Measurements from ENCODE around the gene LRRC8A. TPM values are rescaled to one million over a fixed set of nuclear protein-coding genes. Genes with fewer than 3 reads are reported as not detected.

The LRRC8A gene
- total and polyA plus RNA-seq, 2 experiments from 2014 or later = 35.6 to 37.9 TPM

- Histone ChIP-seq H3F3A (ENCODE audit: insufficient read depth) (peaks cover 17% of the 10 kb centered on the region), H3K36me3 (ENCODE audit: low read depth) (peaks cover 10% of the 10 kb centered on the region; the same call in 1 of the 2 replicates), H3K9me3 (ENCODE audit: low read depth) (no peaks in the 10 kb centered on the region), H3K27me3 (replicated peaks; ENCODE audit: insufficient read depth) (no peaks in the 10 kb centered on the region), H3K4me3 (peak overlapping the region; percentile 28; the same call in 1 of the 2 replicates), H3K79me2 (ENCODE audit: insufficient read depth) (peaks cover 91% of the 10 kb centered on the region), H3K27ac (peak overlapping the region; percentile 68), H3K9ac (no peak overlapping the region), H2AFZ (no peak overlapping the region), H3K9me2 (ENCODE audit: insufficient read depth) (no peaks in the 10 kb centered on the region), H4K20me1 (ENCODE audit: insufficient read depth) (no peaks in the 10 kb centered on the region), H3K4me2 (ENCODE audit: unreplicated experiment) (peak overlapping the region; percentile 77), H3K4me1 (ENCODE audit: insufficient read depth) (peaks cover 35% of the 10 kb centered on the region)
- peak; percentile 65 for DNase-seq
- in situ Hi-C loops (cut with MboI) = no loop called here
- WGBS, 2 experiments (ENCODE audit: low coverage in 1 of 2, low lambda C conversion rate in 2 of 2, missing lambda C conversion rate in 2 of 2) = 1% methylated on average over 8 of the region's 8 CpGs
- no peak for TF ChIP-seq EZH2phosphoT487 (IDR thresholded peaks at IDR 0.05; ENCODE audit: insufficient read depth, low read depth)
- no peak for TF ChIP-seq EZH2 (IDR thresholded peaks at IDR 0.05; ENCODE audit: insufficient read depth, poor library complexity, severe bottlenecking)
These were observed 29.6 kb downstream of the LRRC8A start for GRCh38 chr9:128911529-128912035.

DNA sequence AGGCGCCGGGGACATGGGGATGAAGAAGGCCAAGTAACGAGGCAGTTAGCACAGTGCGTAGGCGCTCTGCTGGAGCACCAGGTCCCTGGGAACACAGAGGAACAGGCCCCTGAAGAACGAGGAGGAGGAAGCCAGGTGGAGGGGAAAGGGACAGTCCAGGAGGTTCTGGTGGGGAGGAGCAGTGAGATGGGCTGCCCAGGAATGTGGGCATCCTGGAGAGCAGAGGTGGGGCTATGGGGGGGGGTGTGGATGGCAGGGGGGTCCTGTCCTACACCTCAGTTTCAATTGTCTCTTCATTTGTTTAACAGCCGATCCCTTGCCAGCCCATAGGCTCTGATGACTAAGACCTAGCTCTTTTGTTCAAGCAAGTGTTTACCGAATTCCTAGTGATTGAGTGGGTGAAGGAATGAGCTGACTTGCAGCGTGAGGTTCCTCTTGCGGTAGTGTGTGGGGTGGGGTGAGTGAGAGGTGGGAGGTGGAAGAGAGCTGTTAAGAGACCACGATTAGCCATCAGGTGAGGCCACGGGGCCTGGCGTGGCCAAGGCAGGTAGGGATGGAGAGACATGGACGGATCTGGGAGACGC is 30.4 kb downstream of the LRRC8A start:
- Histone ChIP-seq H3K9ac (no peak overlapping the region), H3F3A (ENCODE audit: insufficient read depth) (peaks cover 17% of the 10 kb centered on the region), H3K79me2 (ENCODE audit: insufficient read depth) (peaks cover 89% of the 10 kb centered on the region), H3K4me1 (ENCODE audit: insufficient read depth) (peaks cover 41% of the 10 kb centered on the region), H3K9me2 (ENCODE audit: insufficient read depth) (no peaks in the 10 kb centered on the region), H3K4me3 (peak overlapping the region; percentile 36), H4K20me1 (ENCODE audit: insufficient read depth) (no peaks in the 10 kb centered on the region), H3K4me2 (ENCODE audit: unreplicated experiment) (peak overlapping the region; percentile 77), H3K36me3 (ENCODE audit: low read depth) (peaks cover 10% of the 10 kb centered on the region; the same call in 1 of the 2 replicates), H3K9me3 (ENCODE audit: low read depth) (no peaks in the 10 kb centered on the region), H2AFZ (no peak overlapping the region), H3K27me3 (replicated peaks; ENCODE audit: insufficient read depth) (no peaks in the 10 kb centered on the region), H3K27ac (peak overlapping the region; percentile 68)
- DNase-seq = peak; percentile 90
- in situ Hi-C loops (cut with MboI) = no loop called here
- 41 to 48% methylated on average over 15 of the region's 15 CpGs for WGBS, 2 experiments (ENCODE audit: low coverage in 1 of 2, low lambda C conversion rate in 2 of 2, missing lambda C conversion rate in 2 of 2)
- TF ChIP-seq EZH2phosphoT487 (IDR thresholded peaks at IDR 0.05; ENCODE audit: insufficient read depth, low read depth) = no peak
- no peak for TF ChIP-seq EZH2 (IDR thresholded peaks at IDR 0.05; ENCODE audit: insufficient read depth, poor library complexity, severe bottlenecking)

DNA sequence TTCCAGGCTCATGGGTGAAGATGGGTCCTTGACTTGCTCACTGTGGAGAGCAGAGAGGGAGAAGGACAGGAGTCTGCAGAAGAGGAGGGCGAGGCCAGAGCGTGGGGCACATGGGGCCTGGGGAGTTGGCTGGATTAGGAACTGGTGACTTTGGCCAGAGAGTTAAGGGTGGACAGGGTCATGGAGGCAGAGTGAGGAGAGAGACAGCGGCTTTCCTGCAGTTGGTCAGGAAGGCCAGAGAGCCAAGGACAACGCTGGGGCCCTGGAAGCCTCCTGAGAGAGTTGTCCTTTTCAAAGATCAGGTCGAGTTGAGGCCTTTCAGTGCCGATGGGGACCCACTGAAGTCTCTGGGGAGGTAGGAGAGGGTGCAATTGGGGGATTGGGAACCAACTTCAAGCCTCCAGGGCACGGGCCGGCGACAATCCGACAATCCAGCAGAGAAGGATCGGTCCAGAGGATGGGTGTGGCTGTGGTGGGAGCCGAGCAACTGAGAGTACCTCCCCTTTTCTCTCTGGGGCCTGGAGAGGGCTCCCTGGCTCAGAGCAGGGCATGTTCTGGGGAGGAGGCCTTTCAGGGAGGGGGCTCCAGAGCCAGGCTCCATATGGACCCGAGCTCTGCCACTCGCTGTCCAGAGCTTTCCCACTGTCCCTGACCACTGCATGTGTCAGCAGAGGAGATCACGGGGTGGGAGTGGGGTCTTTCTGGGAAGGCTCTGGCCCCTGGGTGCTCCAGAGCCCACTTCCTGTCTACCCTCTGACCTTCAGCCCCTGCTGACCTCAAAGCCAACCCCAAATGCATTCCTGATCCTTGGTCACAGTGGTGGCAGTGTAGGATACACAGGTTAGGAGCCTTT is 31.3 kb downstream of the LRRC8A start:
- WGBS, 2 experiments (ENCODE audit: low coverage in 1 of 2, low lambda C conversion rate in 2 of 2, missing lambda C conversion rate in 2 of 2) = 38 to 41% methylated on average over 15 of the region's 15 CpGs
- peaks cover 41% of the 10 kb centered on the region for H3K4me1 ChIP-seq (ENCODE audit: insufficient read depth)
- H3F3A ChIP-seq (ENCODE audit: insufficient read depth) = peaks cover 20% of the 10 kb centered on the region
- H3K9ac ChIP-seq = no peak overlapping the region
- H3K79me2 ChIP-seq (ENCODE audit: insufficient read depth) = peaks cover 80% of the 10 kb centered on the region
- H3K4me2 ChIP-seq (ENCODE audit: unreplicated experiment) = peak overlapping the region; percentile 77
- DNase-seq = peak; percentile 38
- no peak overlapping the region for H3K4me3 ChIP-seq
- no peaks in the 10 kb centered on the region for H3K27me3 ChIP-seq (replicated peaks; ENCODE audit: insufficient read depth)
- no peak for TF ChIP-seq EZH2phosphoT487 (IDR thresholded peaks at IDR 0.05; ENCODE audit: insufficient read depth, low read depth)
- no peak for TF ChIP-seq EZH2 (IDR thresholded peaks at IDR 0.05; ENCODE audit: insufficient read depth, poor library complexity, severe bottlenecking)
- peaks cover 10% of the 10 kb centered on the region; the same call in 1 of the 2 replicates for H3K36me3 ChIP-seq (ENCODE audit: low read depth)
- H2AFZ ChIP-seq = no peak overlapping the region
- no peaks in the 10 kb centered on the region for H4K20me1 ChIP-seq (ENCODE audit: insufficient read depth)
- in situ Hi-C loops (cut with MboI) = no loop called here
- H3K9me2 ChIP-seq (ENCODE audit: insufficient read depth) = no peaks in the 10 kb centered on the region
- no peaks in the 10 kb centered on the region for H3K9me3 ChIP-seq (ENCODE audit: low read depth)
- H3K27ac ChIP-seq = peak overlapping the region; percentile 33

GRCh38 chr9:128913995-128914772 is 32.3 kb downstream of the LRRC8A start:
- DNase-seq = no peak
- H3K9me3 ChIP-seq (ENCODE audit: low read depth) = no peaks in the 10 kb centered on the region
- H4K20me1 ChIP-seq (ENCODE audit: insufficient read depth) = no peaks in the 10 kb centered on the region
- H3K9me2 ChIP-seq (ENCODE audit: insufficient read depth) = no peaks in the 10 kb centered on the region
- peaks cover 71% of the 10 kb centered on the region for H3K79me2 ChIP-seq (ENCODE audit: insufficient read depth)
- H3K27ac ChIP-seq = no peak overlapping the region
- no peak overlapping the region for H2AFZ ChIP-seq
- H3K4me2 ChIP-seq (ENCODE audit: unreplicated experiment) = peak overlapping the region; percentile 77
- WGBS, 2 experiments (ENCODE audit: low coverage in 1 of 2, low lambda C conversion rate in 2 of 2, missing lambda C conversion rate in 2 of 2) = 87 to 88% methylated on average over 19 to 23 of the region's 23 CpGs
- in situ Hi-C loops (cut with MboI) = no loop called here
- no peak overlapping the region for H3K9ac ChIP-seq
- H3K27me3 ChIP-seq (replicated peaks; ENCODE audit: insufficient read depth) = no peaks in the 10 kb centered on the region
- peaks cover 20% of the 10 kb centered on the region for H3F3A ChIP-seq (ENCODE audit: insufficient read depth)
- H3K4me3 ChIP-seq = no peak overlapping the region
- peaks cover 41% of the 10 kb centered on the region for H3K4me1 ChIP-seq (ENCODE audit: insufficient read depth)
- H3K36me3 ChIP-seq (ENCODE audit: low read depth) = peaks cover 1% of the 10 kb centered on the region; the same call in 1 of the 2 replicates
- no peak for TF ChIP-seq EZH2phosphoT487 (IDR thresholded peaks at IDR 0.05; ENCODE audit: insufficient read depth, low read depth)
- no peak for TF ChIP-seq EZH2 (IDR thresholded peaks at IDR 0.05; ENCODE audit: insufficient read depth, poor library complexity, severe bottlenecking)
